Natural killer cell treated with Interleukin-12 subunit alpha and Interleukin-12 subunit beta and Interleukin-15 and Interleukin-18, amount 100 ng/mL, for 72 hours (primary cell): Measurements from ENCODE around the gene CAPN2. TPM values are rescaled to one million over a fixed set of nuclear protein-coding genes. Genes with fewer than 3 reads are reported as not detected.

Source experiments
- ATAC-seq, 2 donors: fragments of 150-1000 bp; cut with Tn5 transposase in 1 of 2; sonication (Bioruptor Pico), chemical (Tn5 transposase) in 1 of 2; 2 replicates each; pipeline ENCODE4 v1.10.0; 2021
- DNase-seq: peaks from one replicate; pipeline ENCODE4 v3.0.0; 2022; ENCODE audit warnings: low spot score
- H3K27ac Mint-ChIP-seq, 2 donors: 1 replicate in 1 of 2; 2 replicates in 1 of 2; pipeline ENCODE4 v1.8.0; 2022; ENCODE audit warnings: mixed read lengths in 2 of 2, mild to moderate bottlenecking in 1 of 2, moderate library complexity in 1 of 2
- H3K27me3 Mint-ChIP-seq, 2 donors: 1 replicate in 1 of 2; 2 replicates in 1 of 2; pipeline ENCODE4 v1.8.0; 2022; ENCODE audit warnings: mixed read lengths in 2 of 2
- H3K36me3 Mint-ChIP-seq: one replicate; pipeline ENCODE4 v1.8.0; 2022; ENCODE audit warnings: mixed read lengths
- H3K4me1 Mint-ChIP-seq, 2 donors: 1 replicate in 1 of 2; 2 replicates in 1 of 2; pipeline ENCODE4 v1.8.0; 2022; ENCODE audit warnings: low read depth in 2 of 2, mixed read lengths in 2 of 2, mild to moderate bottlenecking in 1 of 2
- H3K4me3 Mint-ChIP-seq: one replicate; pipeline ENCODE4 v1.8.0; 2022; ENCODE audit warnings: mixed read lengths
- H3K9me3 Mint-ChIP-seq: 2 replicates; pipeline ENCODE4 v1.8.0; 2022; ENCODE audit warnings: mixed read lengths
- total RNA-seq, 2 donors: library from RNA; stranded (reverse); gene quantifications; one replicate each; pipeline ENCODE4 v1.2.3, GENCODE V29; 2022

The CAPN2 gene
- total RNA-seq = 10 to 100 TPM; 29.2 to 39.1 TPM

- DNase-seq (peak; percentile 84), ATAC-seq (peak; percentile 87 to 92)
- no peaks in the 10 kb centered on the region for H3K9me3 Mint-ChIP-seq
- peaks cover 44 to 47% of the 10 kb centered on the region in 2 donors for H3K4me1 Mint-ChIP-seq
- H3K36me3 Mint-ChIP-seq = no peaks in the 10 kb centered on the region
- peak within 1 kb of the TSS; percentile 56 to 87 for H3K27ac Mint-ChIP-seq
- peak within 1 kb of the TSS; percentile 74 for H3K4me3 Mint-ChIP-seq
- no peaks in the 10 kb centered on the region for H3K27me3 Mint-ChIP-seq
Measured at GRCh38 chr1:223712194-223712849, at the start of gene CAPN2. Gene CAPN2 (plus strand): TSS chr1:223712539. CDS start chr1:223712641, 102 bp downstream.

GRCh38 chr1:223662943-223663342, 49.4 kb upstream of the CAPN2 start:
- H3K4me1 Mint-ChIP-seq = no peaks in the 10 kb centered on the region
- no peak overlapping the region for H3K27ac Mint-ChIP-seq
- no peaks in the 10 kb centered on the region for H3K36me3 Mint-ChIP-seq
- no peak overlapping the region for H3K4me3 Mint-ChIP-seq
- DNase-seq (no peak), ATAC-seq (no peak)
- H3K27me3 Mint-ChIP-seq = peaks cover 18 to 35% of the 10 kb centered on the region in 2 donors
- no peaks in the 10 kb centered on the region for H3K9me3 Mint-ChIP-seq

- DNase-seq (no peak), ATAC-seq (peak in 1 of 2 donors; percentile 35)
- Mint-ChIP-seq H3K27ac (no peak overlapping the region), H3K27me3 (peaks cover 19 to 39% of the 10 kb centered on the region in 2 donors), H3K9me3 (no peaks in the 10 kb centered on the region), H3K4me1 (no peaks in the 10 kb centered on the region), H3K36me3 (no peaks in the 10 kb centered on the region), H3K4me3 (no peak overlapping the region)
Measured at GRCh38 chr1:223664106-223664505, 48.2 kb upstream of the CAPN2 start.

GRCh38 chr1:223665592-223666312, 46.6 kb upstream of the CAPN2 start, which contains the start of gene CAPN8:
Gene CAPN8 (minus strand): TSS chr1:223665701. CDS start chr1:223665646, 55 bp downstream.
- Mint-ChIP-seq H3K27ac (no peak within 1 kb of the TSS), H3K9me3 (no peaks in the 10 kb centered on the region), H3K36me3 (no peaks in the 10 kb centered on the region), H3K27me3 (peaks cover 12 to 33% of the 10 kb centered on the region in 2 donors), H3K4me3 (no peak within 1 kb of the TSS), H3K4me1 (no peaks in the 10 kb centered on the region)
- DNase-seq = no peak
- no peak for ATAC-seq

- Mint-ChIP-seq H3K36me3 (no peaks in the 10 kb centered on the region), H3K4me1 (no peaks in the 10 kb centered on the region), H3K9me3 (no peaks in the 10 kb centered on the region), H3K27me3 (peaks cover 13 to 25% of the 10 kb centered on the region in 2 donors), H3K27ac (no peak overlapping the region), H3K4me3 (no peak overlapping the region)
- DNase-seq = no peak
- ATAC-seq = no peak
Measured at GRCh38 chr1:223667484-223668182, 44.7 kb upstream of the CAPN2 start.

- ATAC-seq = no peak
- H3K27me3 Mint-ChIP-seq = peaks cover 9 to 15% of the 10 kb centered on the region in 2 donors
- H3K27ac Mint-ChIP-seq = no peak overlapping the region
- no peak overlapping the region for H3K4me3 Mint-ChIP-seq
- no peak for DNase-seq
- no peaks in the 10 kb centered on the region for H3K36me3 Mint-ChIP-seq
- no peaks in the 10 kb centered on the region for H3K4me1 Mint-ChIP-seq
- no peaks in the 10 kb centered on the region for H3K9me3 Mint-ChIP-seq
Measured at GRCh38 chr1:223669003-223669795, 43.1 kb upstream of the CAPN2 start.

- DNase-seq (no peak), ATAC-seq (peak; percentile 28 to 64)
- no peak overlapping the region for H3K4me3 Mint-ChIP-seq
- H3K27ac Mint-ChIP-seq = no peak overlapping the region
- H3K27me3 Mint-ChIP-seq = peaks cover 9 to 15% of the 10 kb centered on the region in 2 donors
- no peaks in the 10 kb centered on the region for H3K4me1 Mint-ChIP-seq
- no peaks in the 10 kb centered on the region for H3K36me3 Mint-ChIP-seq
- H3K9me3 Mint-ChIP-seq = no peaks in the 10 kb centered on the region
Measured at GRCh38 chr1:223670458-223671159, 41.7 kb upstream of the CAPN2 start.

- no peak for ATAC-seq
- Mint-ChIP-seq H3K4me3 (no peak overlapping the region), H3K4me1 (no peaks in the 10 kb centered on the region)
Measured at GRCh38 chr1:223674119-223674890, 38.0 kb upstream of the CAPN2 start.

GRCh38 chr1:223678841-223679240, 33.5 kb upstream of the CAPN2 start:
- no peaks in the 10 kb centered on the region for H3K36me3 Mint-ChIP-seq
- H3K4me3 Mint-ChIP-seq = no peak overlapping the region
- no peak overlapping the region for H3K27ac Mint-ChIP-seq
- no peaks in the 10 kb centered on the region for H3K4me1 Mint-ChIP-seq
- ATAC-seq (no peak), DNase-seq (no peak)
- no peaks in the 10 kb centered on the region for H3K9me3 Mint-ChIP-seq
- H3K27me3 Mint-ChIP-seq = peaks cover 7 to 17% of the 10 kb centered on the region in 2 donors

More at GRCh38 chr1:223674119-223674890, 38.0 kb upstream of the CAPN2 start:
- H3K9me3 Mint-ChIP-seq = no peaks in the 10 kb centered on the region
- H3K36me3 Mint-ChIP-seq = no peaks in the 10 kb centered on the region
- H3K27me3 Mint-ChIP-seq = peaks cover 7 to 9% of the 10 kb centered on the region in 2 donors
- no peak for DNase-seq
- H3K27ac Mint-ChIP-seq = no peak overlapping the region

- H3K4me3 Mint-ChIP-seq = no peak overlapping the region
Measured at GRCh38 chr1:223680188-223680587, 32.2 kb upstream of the CAPN2 start.

GRCh38 chr1:223682502-223682901, 29.8 kb upstream of the CAPN2 start:
- Mint-ChIP-seq H3K4me1 (no peaks in the 10 kb centered on the region), H3K27me3 (peaks cover 12 to 24% of the 10 kb centered on the region in 2 donors), H3K4me3 (no peak overlapping the region), H3K36me3 (no peaks in the 10 kb centered on the region), H3K27ac (no peak overlapping the region), H3K9me3 (no peaks in the 10 kb centered on the region)
- no peak for DNase-seq
- no peak for ATAC-seq

More at GRCh38 chr1:223680188-223680587, 32.2 kb upstream of the CAPN2 start:
- Mint-ChIP-seq H3K36me3 (no peaks in the 10 kb centered on the region), H3K27me3 (peaks cover 12 to 17% of the 10 kb centered on the region in 2 donors), H3K9me3 (no peaks in the 10 kb centered on the region), H3K4me1 (no peaks in the 10 kb centered on the region), H3K27ac (no peak overlapping the region)
- DNase-seq (no peak), ATAC-seq (no peak)
